HG03354 (cell line): ENCODE measurements around the gene DDX1.
"Not testable (repeated sequence)": the region's sequence is repeated elsewhere in the genome, so short reads cannot be mapped to it uniquely, and the experiment has no call there.

Experiments
- ATAC-seq: cut with Tn5 transposase; IDR thresholded peaks from one replicate; pipeline ENCODE4 v1.9.1; 2021; ENCODE audit warnings: mild to moderate bottlenecking; ENCODE audit not compliant: unreplicated experiment, poor library complexity, severe bottlenecking

Gene DDX1

GRCh38 chr2:15613736-15614429 is 22.2 kb downstream of the DDX1 start:
- no peak for ATAC-seq

DNA sequence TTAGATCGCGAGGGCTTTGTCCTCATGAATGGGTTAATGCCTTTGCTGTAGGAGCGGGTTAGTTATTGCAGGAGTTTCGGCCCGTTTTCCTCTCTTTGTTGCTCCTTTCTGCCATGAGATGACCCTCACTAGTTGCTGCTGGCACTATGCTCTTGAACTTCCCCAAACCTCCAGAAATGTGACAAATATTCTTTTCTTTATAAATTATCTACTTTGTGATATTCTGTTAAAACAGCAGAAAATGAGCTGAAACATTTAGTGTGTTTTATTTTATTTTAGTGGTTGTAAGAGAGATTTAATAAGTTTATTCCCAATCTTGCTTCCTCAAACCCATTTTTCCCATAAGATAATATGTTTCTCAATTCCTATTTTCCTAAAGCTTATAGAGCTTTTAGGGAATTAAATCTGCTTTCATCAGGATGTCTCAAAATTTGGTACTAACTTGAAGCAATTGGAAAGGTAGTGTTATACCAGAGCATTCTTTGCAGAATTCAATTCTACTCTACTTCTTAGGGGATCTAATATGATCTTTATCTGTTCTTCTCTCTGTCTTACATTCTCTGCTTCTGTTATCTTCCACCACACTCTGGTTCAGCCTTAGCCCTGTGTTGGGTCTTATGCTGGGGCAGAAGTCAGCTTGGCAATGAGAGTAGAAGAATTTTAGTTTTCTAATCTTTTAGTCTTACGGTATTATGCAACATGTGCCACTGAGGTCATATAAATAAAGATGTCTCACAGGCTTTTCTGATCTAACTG is 23.1 kb downstream of the DDX1 start:
- no peak for ATAC-seq

- ATAC-seq, result no peak
Observed at GRCh38 chr2:15615301-15615920, 23.7 kb downstream of the DDX1 start.

- no peak for ATAC-seq
Observed at GRCh38 chr2:15616429-15616828, 24.8 kb downstream of the DDX1 start.

- ATAC-seq, result no peak
Observed at GRCh38 chr2:15616850-15617777, 25.4 kb downstream of the DDX1 start.

GRCh38 chr2:15617778-15618448 is 26.2 kb downstream of the DDX1 start:
- ATAC-seq, result no peak

DNA sequence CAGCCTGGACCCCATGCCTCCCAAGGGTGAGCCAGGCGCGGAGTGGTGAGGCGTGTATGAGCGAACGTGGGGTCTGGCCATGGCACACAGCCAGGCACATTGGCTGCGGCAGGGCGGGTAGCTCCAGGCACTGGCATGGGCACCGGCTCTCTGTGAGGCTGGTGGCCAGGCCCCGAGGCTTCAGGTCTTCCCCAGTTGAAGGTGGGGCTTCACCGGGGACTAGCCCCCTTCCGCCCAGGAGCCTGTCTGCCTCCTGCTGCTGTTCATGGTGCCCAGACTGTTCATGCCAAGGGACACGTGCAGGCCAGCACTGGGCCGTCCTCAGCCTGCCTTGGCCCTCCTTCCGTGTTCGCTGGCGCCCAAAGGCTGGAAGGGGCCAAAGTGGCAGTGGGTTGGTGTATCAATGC is 26.8 kb downstream of the DDX1 start:
- ATAC-seq, result no peak

- no peak for ATAC-seq
Observed at GRCh38 chr2:15619076-15619475, 27.4 kb downstream of the DDX1 start.

DNA sequence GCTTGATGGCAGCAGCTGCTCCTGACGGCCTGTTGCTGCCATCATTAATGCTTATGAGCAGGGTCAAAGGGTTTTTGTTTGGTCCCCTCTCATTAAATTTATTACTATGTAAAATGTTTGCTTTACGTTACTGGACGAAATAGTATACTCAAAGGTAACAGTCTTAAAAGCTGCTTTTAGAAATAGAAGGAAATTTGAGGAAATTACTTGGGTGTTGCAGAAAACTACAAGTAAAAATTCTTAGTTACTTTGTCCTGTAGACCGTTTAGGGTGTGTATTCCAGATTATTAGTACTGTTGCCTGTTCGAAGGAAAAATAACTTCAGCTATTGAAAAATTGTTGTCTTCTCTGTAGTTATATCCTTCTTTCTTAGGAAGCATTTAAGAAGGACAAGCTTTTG is 27.8 kb downstream of the DDX1 start:
- ATAC-seq, result no peak

GRCh38 chr2:15619938-15620337 is 28.3 kb downstream of the DDX1 start:
- ATAC-seq, result no peak

GRCh38 chr2:15620340-15620739 is 28.7 kb downstream of the DDX1 start:
- no peak for ATAC-seq

DNA sequence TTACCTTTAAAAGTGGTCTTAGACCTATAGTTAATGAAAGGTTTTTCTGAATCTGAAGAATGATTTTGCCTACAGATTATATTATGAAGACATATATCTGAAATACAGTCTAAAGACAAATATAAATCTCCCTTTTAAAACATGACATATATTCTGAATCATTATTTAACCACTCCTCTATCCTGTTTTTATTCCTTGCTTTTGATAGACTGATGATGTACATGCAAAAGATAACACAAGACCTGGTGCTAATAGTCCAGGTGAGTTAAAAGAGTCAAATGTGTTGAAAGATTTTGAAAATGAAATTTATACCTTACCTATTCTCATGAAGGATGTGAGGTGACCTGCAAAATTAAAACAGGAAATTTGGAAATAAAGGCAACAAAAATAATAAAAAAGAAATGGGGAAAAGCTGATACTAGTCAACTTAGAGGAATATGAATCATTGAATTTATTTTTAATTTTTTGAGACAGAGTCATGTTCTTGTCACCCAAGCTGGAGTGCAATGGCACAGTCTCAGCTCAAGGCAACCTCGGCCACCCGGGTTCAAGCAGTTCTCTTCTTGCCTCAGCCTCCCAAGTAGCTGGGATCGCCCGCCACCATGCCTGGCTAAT is 29.3 kb downstream of the DDX1 start:
- ATAC-seq, result no peak

DNA sequence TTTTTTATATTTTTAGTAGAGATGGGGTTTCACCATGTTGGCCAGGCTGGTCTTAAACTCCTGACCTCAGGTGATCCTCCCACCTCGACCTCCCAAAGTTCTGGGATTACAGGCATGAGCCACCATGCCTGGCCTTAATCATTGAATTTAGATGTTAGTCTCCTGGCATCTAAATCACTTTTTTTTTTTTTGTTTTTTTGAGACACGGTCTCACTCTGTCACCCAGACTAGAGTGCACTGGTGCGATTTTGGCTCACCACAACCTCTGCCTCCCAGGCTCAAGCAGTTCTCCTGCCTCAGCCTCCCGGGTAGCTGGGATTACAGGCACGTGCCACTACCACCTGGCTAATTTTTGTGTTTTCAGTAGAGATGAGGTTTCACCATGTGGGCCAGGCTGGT is 29.8 kb downstream of the DDX1 start:
- ATAC-seq, result not testable (repeated sequence)

- ATAC-seq, result no peak
Observed at GRCh38 chr2:15622214-15622613, 30.5 kb downstream of the DDX1 start.

DNA sequence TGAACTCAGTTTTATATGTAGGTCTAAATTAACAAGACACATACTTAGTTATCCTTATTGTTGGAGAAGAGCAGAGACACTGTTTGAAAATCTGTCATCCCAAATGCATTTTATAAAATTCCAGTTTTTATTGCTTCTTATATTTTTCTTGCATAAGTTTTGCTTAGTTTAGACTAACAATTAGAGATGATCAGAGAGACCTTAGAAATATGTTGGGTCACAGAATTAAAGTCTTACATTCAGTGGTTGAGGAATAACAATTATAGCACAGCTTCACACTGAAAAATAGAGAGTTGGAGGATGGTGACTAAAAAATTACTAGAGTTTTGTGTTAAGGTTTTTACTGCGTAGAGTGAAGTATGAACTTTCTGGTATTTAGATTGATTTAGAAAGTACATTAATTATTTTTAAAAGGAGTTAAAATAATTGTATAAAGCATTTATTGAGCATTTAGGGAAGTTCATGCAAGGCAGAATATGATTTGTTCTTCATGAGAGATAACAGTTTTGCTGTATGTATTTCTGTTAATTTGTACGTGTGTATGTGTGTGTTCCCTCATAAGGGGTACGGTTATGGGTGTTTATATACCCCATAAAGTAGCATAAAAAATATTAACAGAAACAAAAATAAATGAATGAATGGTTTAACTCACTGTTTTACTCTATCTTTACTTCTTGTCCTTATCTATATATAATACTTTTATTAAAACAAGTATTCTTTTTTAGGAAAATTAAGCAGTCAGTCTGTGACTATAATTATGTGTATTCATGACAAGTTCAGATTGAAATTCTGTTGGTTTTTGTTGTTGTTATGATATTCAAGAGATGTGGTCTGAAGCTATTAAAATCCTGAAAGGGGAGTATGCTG is 31.2 kb downstream of the DDX1 start:
- no peak for ATAC-seq

DNA sequence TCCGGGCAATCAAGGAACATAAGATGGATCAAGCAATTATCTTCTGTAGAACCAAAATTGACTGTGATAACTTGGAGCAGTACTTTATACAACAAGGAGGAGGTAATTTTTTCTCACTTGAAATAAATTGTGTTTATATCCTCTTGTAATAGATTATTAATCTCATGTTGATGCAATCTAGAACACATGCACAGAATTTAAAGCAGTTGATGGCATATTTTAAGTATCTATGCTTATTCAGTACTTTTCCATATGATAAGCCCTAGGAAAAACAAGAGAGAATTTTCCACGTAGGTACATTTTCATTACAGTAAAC is 31.8 kb downstream of the DDX1 start:
- ATAC-seq, result no peak

DNA sequence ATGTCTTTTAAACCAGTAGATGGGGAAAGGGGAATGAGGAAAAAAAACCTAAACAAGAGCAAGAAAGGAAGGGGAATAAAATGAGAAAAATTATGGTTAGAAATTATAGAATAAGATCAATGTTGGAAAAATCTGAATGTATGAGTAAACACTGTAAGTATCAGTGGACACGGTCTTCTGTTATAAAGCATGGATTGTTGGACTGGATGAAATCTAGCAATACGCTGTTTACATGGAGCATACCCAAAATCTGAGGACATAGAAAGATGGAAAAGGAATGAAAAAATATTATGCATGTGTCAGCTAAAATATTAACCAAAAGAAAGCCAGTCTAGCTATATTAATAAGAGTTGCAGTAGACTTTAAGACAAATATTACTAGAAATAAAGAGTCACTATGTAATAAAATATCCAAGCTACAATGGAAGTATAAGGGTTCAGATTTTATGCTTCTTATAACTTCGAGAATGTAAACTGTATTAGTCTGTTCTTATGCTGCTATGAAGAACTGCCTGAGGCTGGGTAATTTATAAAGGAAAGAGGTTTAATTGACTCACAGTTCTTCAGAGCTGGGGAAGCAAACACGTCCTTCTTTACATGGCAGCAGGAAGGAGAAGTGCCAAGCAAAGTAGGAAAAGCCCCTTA is 32.4 kb downstream of the DDX1 start:
- no peak for ATAC-seq

GRCh38 chr2:15624903-15625302 is 33.2 kb downstream of the DDX1 start:
- ATAC-seq, result no peak
